Peyer's patch (tissue), 4 donors: Measurements from ENCODE around the gene IMMT. TPM values are rescaled to one million over a fixed set of nuclear protein-coding genes. Genes with fewer than 3 reads are reported as not detected.

Source experiments
- DNase-seq, 3 donors: peaks; one replicate each; pipeline ENCODE4 v3.0.0-alpha.2; 2017 to 2019
- H3K27ac ChIP-seq, 4 donors: fragments of 200-600 bp; sonication (generic); one replicate each; pipeline ENCODE4 v1.5.1; 2016 to 2019
- H3K27me3 ChIP-seq, 2 donors: fragments of 200-600 bp; sonication (generic); one replicate each; pipeline ENCODE4 v1.5.1; 2019
- H3K36me3 ChIP-seq, 3 donors: fragments of 200-600 bp; sonication (generic); one replicate each; pipeline ENCODE4 v1.5.1; 2016 to 2019
- H3K4me1 ChIP-seq, 4 donors: fragments of 200-600 bp; sonication (generic); one replicate each; pipeline ENCODE4 v1.5.1; 2016 to 2019
- H3K4me3 ChIP-seq, 4 donors: fragments of 200-600 bp; sonication (generic); 1 replicate in 3 of 4; 2 replicates in 1 of 4; pipeline ENCODE4 v1.5.1; 2016 to 2019; ENCODE audit warnings: mild to moderate bottlenecking in 1 of 4
- H3K9me3 ChIP-seq, 4 donors: fragments of 200-600 bp; sonication (generic); one replicate each; pipeline ENCODE4 v1.5.1; 2016 to 2019; ENCODE audit warnings: mild to moderate bottlenecking in 1 of 4
- CTCF ChIP-seq, 6 experiments: fragments of 450-650 bp in 4 of 6; fragments of 200-600 bp in 2 of 6; sonication (generic) in 1 of 6; IDR thresholded peaks; one replicate each; pipeline ENCODE4 v1.5.1; 2017 to 2019; ENCODE audit warnings: antibody characterized with exemption in 6 of 6, mild to moderate bottlenecking in 3 of 6, moderate library complexity in 1 of 6
- POLR2A ChIP-seq, 2 donors: fragments of 450-650 bp; IDR thresholded peaks; one replicate each; pipeline ENCODE4 v1.5.1; 2017; ENCODE audit warnings: antibody characterized with exemption in 2 of 2, mild to moderate bottlenecking in 2 of 2, moderate library complexity in 2 of 2
- total RNA-seq, 4 donors: library from RNA; depleted of rRNA; stranded (reverse); fragments of >200 nt; gene quantifications; one replicate each; pipeline ENCODE4 v1.1.0, GENCODE V29; 2016

IMMT gene
- total RNA-seq, 4 donors from 2014 or later: 53.8 to 126 (median 67.6) TPM

DNA sequence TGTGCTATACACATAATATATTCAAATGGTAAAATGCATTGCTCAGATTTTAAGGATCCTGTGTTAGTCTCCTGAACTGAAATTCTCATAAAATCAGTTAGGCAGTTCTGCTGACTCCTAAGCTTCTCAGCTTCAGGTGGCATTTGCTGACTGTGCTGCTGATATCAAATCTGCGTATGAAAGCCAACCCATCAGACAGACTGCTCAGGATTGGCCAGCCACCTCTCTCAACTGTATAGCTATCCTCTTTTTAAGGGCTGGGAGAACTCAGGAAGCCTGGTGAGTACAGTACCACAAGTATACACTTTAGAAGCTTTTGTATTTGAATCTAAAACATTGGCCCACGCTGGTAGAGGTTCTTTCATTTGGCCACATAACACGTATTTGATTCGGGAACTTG lies 60.6 kb downstream of the IMMT start:
- H3K4me1 ChIP-seq: no peaks in the 10 kb centered on the region
- no peak for DNase-seq
- H3K36me3 ChIP-seq: peaks cover 0 to 99% (median 3%) of the 10 kb centered on the region in 3 donors
- H3K27me3 ChIP-seq: no peaks in the 10 kb centered on the region
- no peak for TF ChIP-seq POLR2A (IDR thresholded peaks at IDR 0.05)
- H3K27ac ChIP-seq: no peak overlapping the region
- no peak overlapping the region for H3K4me3 ChIP-seq
- H3K9me3 ChIP-seq: no peaks in the 10 kb centered on the region

DNA sequence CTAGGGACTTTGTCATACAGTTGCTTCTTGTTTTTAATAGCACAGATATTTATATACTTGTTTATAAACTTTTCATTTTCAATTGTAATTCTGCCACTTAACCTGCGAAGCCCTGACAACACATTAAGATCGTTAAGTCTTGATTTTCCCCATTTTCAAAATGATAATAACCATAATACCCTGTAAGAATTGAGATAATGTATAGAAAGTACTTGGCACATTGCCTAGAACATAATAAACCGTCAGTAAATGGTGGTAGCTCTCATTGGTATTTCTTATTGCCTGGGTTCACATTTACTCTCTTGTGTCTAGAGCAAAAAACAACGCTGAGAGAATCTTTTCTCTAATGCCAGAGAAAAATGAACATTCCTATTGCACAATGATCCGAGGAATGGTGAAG lies 70.6 kb downstream of the IMMT start:
- no peaks in the 10 kb centered on the region for H3K27me3 ChIP-seq
- H3K27ac ChIP-seq: no peak overlapping the region
- H3K4me3 ChIP-seq: no peak overlapping the region
- TF ChIP-seq POLR2A (IDR thresholded peaks at IDR 0.05) (no peak), CTCF (IDR thresholded peaks at IDR 0.05) (no peak)
- H3K36me3 ChIP-seq: peaks cover 0 to 100% (median 6%) of the 10 kb centered on the region in 3 donors
- no peak for DNase-seq
- no peaks in the 10 kb centered on the region for H3K4me1 ChIP-seq
- H3K9me3 ChIP-seq: no peaks in the 10 kb centered on the region

- no peaks in the 10 kb centered on the region for H3K4me1 ChIP-seq
- no peak for DNase-seq
- H3K9me3 ChIP-seq: no peaks in the 10 kb centered on the region
- H3K27me3 ChIP-seq: no peaks in the 10 kb centered on the region
- H3K4me3 ChIP-seq: no peak overlapping the region
- H3K36me3 ChIP-seq: peaks cover 0 to 100% (median 6%) of the 10 kb centered on the region in 3 donors
- TF ChIP-seq CTCF (IDR thresholded peaks at IDR 0.05) (no peak), POLR2A (IDR thresholded peaks at IDR 0.05) (no peak)
- H3K27ac ChIP-seq: no peak overlapping the region
Observed at GRCh38 chr2:86123328-86123925, 71.8 kb downstream of the IMMT start.

GRCh38 chr2:86118130-86118529 lies 77.1 kb downstream of the IMMT start:
- peaks cover 0 to 93% (median 0%) of the 10 kb centered on the region in 3 donors for H3K36me3 ChIP-seq
- TF ChIP-seq POLR2A (IDR thresholded peaks at IDR 0.05) (no peak), CTCF (IDR thresholded peaks at IDR 0.05) (no peak)

DNA sequence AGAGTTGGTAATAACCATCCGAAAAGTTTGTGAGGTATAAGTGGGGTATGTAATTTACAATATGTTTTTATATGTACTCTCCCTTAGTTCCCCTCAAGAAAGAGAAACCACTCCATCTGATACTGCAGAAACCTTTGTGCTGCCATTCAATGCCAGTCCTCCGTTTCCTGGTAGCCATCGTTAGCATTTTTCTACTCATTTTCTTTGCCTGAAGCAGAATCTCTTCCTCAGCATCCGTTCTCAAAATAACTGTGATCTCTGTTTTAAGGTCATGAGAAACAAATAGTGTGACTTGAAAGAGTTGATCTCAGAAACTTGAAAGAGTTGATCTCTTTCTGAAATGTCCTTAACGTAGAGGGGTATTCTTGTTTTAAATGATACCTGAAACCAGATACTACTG lies 88.2 kb downstream of the IMMT start:
- H3K27me3 ChIP-seq: no peaks in the 10 kb centered on the region
- peaks cover 0 to 26% (median 0%) of the 10 kb centered on the region in 3 donors for H3K36me3 ChIP-seq
- H3K4me3 ChIP-seq: peak overlapping the region; percentile 64 to 91 (median 70)
- H3K4me1 ChIP-seq: peaks cover 0 to 31% (median 5%) of the 10 kb centered on the region in 4 donors
- no peak for DNase-seq
- no peak for TF ChIP-seq POLR2A (IDR thresholded peaks at IDR 0.05)
- TF ChIP-seq CTCF (IDR thresholded peaks at IDR 0.05): no peak
- H3K9me3 ChIP-seq: no peaks in the 10 kb centered on the region
- no peak overlapping the region for H3K27ac ChIP-seq

More at GRCh38 chr2:86118130-86118529, 77.1 kb downstream of the IMMT start:
- Histone ChIP-seq H3K4me1 (no peaks in the 10 kb centered on the region), H3K27me3 (no peaks in the 10 kb centered on the region), H3K4me3 (no peak overlapping the region), H3K9me3 (no peaks in the 10 kb centered on the region), H3K27ac (no peak overlapping the region)
- no peak for DNase-seq

DNA sequence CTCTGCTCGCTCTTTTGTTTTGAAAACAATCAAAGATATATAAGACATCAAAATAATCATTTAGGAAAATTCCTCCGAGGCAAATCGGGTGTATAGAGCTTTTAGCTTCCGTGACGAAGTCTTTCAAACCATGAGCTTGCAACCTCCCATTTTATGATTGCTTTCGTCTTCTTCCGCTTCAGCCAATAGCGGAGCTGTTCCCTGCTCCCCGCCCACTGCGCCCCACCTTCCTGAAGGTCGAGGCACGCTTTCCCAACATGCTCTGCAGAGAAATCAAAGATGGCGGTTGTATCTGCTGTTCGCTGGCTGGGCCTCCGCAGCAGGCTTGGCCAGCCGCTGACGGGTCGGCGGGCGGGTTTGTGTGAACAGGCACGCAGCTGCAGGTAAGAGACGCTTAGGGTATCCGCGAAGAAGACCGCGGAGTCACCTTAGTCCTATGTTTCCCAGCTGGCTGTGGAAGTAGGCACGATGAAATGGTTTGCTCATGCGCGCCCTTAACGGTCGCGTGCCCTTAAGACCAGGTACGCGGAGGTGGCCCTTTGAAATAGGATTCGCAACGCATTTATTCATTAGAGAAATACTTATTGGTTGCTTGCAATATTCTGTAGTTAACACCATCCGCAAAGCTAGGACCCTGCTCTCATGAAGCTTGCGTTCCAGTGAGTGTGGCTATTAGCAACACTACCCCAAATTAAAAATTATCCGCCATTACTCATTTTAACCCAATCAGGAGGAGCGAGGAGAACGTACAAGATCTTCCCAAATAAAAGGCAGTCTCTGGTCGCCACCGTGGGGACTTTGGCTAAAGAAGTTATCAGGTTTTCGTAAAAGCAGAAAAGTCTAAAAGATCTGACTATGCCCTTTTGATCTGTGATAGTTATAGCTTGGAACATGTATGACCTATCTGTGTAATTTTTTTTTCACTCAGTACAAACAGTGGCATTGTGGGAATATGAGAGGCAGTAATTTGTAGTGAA lies 89.0 kb downstream of the IMMT start, which contains the start of gene PTCD3:
Gene PTCD3, plus strand, starts transcription at position 267 of the 977 bp plus-strand sequence. Its CDS starts 13 bp downstream, at position 280.
- TF ChIP-seq CTCF (IDR thresholded peaks at IDR 0.05) (no peak), POLR2A (IDR thresholded peaks at IDR 0.05) (peak; percentile 62 to 71)
- peak within 1 kb of the TSS; percentile 64 to 91 (median 70) for H3K4me3 ChIP-seq

More for the DNA sequence above, 89.0 kb downstream of the IMMT start, which contains the start of gene PTCD3:
- H3K9me3 ChIP-seq: no peaks in the 10 kb centered on the region
- H3K36me3 ChIP-seq: peaks cover 0 to 19% (median 0%) of the 10 kb centered on the region in 3 donors
- H3K4me1 ChIP-seq: peaks cover 0 to 31% (median 5%) of the 10 kb centered on the region in 4 donors
- DNase-seq: peak; percentile 94 to 98 (median 95)
- peak within 1 kb of the TSS; percentile 66 to 85 (median 82) for H3K27ac ChIP-seq
- no peaks in the 10 kb centered on the region for H3K27me3 ChIP-seq
